ENCODE results near the gene PIGT. TPM values are rescaled to one million over a fixed set of nuclear protein-coding genes. Genes with fewer than 3 reads are reported as not detected.
"Not testable (repeated sequence)": the region's sequence is repeated elsewhere in the genome, so short reads cannot be mapped to it uniquely, and the experiment has no call there.

PIGT gene
- total RNA-seq, 1 experiment from 2014 or later = 101 TPM

- DNase-seq; H4K20me1 ChIP-seq (ENCODE audit: insufficient read depth); H3K27ac ChIP-seq; H3K4me2 ChIP-seq; CTCF ChIA-PET; intact Hi-C loops (cut with micrococcal nuclease; ENCODE audit: unreplicated experiment); BruUV-seq (replicated peaks); H3K27me3 ChIP-seq (ENCODE audit: insufficient read depth, low read depth); H3F3A ChIP-seq (ENCODE audit: insufficient read depth, low read depth); H3K9me2 ChIP-seq (ENCODE audit: insufficient read depth); H2AFZ ChIP-seq; H3K9me3 ChIP-seq (ENCODE audit: insufficient read depth, low read depth); POLR2A ChIA-PET (ENCODE audit: unreplicated experiment); H3K4me3 ChIP-seq: not testable (repeated sequence)
- peaks cover 39% of the 10 kb centered on the region for H3K79me2 ChIP-seq (ENCODE audit: low read depth)
- H3K36me3 ChIP-seq (ENCODE audit: low read depth) = peaks cover 20% of the 10 kb centered on the region; the same call in 1 of the 2 replicates
- peaks cover 18% of the 10 kb centered on the region for H3K4me1 ChIP-seq (replicated peaks; ENCODE audit: insufficient read depth)
Measured at GRCh38 chr20:45472286-45472685, 56.3 kb downstream of the PIGT start.

Small RNA genes lying within 50 kb of the gene (microRNA-seq; reads per million reads assigned to microRNA genes)
- 2.0 reads per million for gene MIR6812 (ENCODE audit: borderline number of aligned reads, borderline replicate concordance)

Other genes with a start within 250 kb of the PIGT start
- 4.6 and 6.6 TPM in 2 replicates for gene PI3, start 241.2 kb upstream of the PIGT start, total RNA-seq (2021)
- not detected in 2 replicates for gene SEMG1, start 209.1 kb upstream of the PIGT start, total RNA-seq (2021)
- not detected in 2 replicates for gene SEMG2, start 194.8 kb upstream of the PIGT start, total RNA-seq (2021)
- gene SLPI, start 161.6 kb upstream of the PIGT start, total RNA-seq (2021) = 55.1 and 111 TPM in 2 replicates
- not detected in 2 replicates for gene RBPJL, start 109.3 kb upstream of the PIGT start, total RNA-seq (2021)
- gene MATN4, start 107.8 kb upstream of the PIGT start, total RNA-seq (2021) = 0.33 and 0.60 TPM in 2 replicates
- gene SDC4, start 67.7 kb upstream of the PIGT start, total RNA-seq (2021) = 114 and 117 TPM in 2 replicates
- gene SYS1, start 53.0 kb upstream of the PIGT start, total RNA-seq (2021) = 35.1 and 38.8 TPM in 2 replicates
- gene TP53TG5, start 37.8 kb upstream of the PIGT start, total RNA-seq (2021) = 0.23 TPM in 1 of 2 replicates, not detected in the other
- gene DBNDD2, start 7.9 kb upstream of the PIGT start, total RNA-seq (2021) = 69.0 and 77.1 TPM in 2 replicates
- 159 and 185 TPM in 2 replicates for gene WFDC2, start 53.6 kb downstream of the PIGT start, total RNA-seq (2021)
- gene SPINT3, start 99.5 kb downstream of the PIGT start, total RNA-seq (2021) = not detected in 2 replicates
- not detected in 2 replicates for gene WFDC6, start 123.3 kb downstream of the PIGT start, total RNA-seq (2021)
- gene EPPIN, start 131.3 kb downstream of the PIGT start, total RNA-seq (2021) = not detected in 2 replicates
- gene WFDC8, start 163.1 kb downstream of the PIGT start, total RNA-seq (2021) = not detected in 2 replicates
- gene WFDC10A, start 213.6 kb downstream of the PIGT start, total RNA-seq (2021) = not detected in 2 replicates
- gene WFDC9, start 215.1 kb downstream of the PIGT start, total RNA-seq (2021) = not detected in 2 replicates